Measurements from ENCODE around the gene TIPARP.

DNA sequence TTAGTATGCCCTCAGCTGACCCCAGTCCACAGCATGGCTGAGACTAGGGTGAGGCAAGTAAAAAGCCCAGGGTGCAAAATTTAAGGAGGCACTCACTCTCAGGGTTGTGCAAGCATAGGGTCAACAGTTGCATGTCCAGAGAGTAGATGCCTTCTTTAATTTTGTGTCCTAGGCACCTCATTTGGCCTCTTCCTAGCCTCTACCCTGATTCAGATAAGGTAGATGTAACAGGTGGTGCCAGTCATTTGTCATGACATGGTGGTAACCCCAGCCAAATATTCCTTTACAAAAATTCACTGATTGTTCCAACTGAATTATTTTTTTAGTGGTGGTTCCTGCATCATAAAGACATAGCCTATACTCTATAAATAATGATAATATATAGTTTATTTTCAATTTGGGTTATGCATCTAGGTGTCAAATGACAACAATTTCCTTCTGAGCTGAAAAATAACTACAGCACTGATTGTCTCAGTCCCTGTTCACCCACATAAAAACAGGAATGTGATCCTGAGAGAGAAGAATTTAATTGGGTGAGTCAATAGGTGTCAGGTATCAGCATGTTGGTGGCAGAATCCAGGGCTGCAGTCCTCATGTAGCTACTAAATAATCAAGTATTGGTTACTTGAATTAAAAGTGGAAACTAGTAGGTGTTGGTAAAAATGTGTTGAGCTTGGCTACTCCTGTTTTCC is 44.2 kb upstream of the TIPARP start:
- TF ChIP-seq, protein P1, sequence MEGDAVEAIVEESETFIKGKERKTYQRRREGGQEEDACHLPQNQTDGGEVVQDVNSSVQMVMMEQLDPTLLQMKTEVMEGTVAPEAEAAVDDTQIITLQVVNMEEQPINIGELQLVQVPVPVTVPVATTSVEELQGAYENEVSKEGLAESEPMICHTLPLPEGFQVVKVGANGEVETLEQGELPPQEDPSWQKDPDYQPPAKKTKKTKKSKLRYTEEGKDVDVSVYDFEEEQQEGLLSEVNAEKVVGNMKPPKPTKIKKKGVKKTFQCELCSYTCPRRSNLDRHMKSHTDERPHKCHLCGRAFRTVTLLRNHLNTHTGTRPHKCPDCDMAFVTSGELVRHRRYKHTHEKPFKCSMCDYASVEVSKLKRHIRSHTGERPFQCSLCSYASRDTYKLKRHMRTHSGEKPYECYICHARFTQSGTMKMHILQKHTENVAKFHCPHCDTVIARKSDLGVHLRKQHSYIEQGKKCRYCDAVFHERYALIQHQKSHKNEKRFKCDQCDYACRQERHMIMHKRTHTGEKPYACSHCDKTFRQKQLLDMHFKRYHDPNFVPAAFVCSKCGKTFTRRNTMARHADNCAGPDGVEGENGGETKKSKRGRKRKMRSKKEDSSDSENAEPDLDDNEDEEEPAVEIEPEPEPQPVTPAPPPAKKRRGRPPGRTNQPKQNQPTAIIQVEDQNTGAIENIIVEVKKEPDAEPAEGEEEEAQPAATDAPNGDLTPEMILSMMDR (IDR thresholded peaks at IDR 0.05) = no peak
- TF ChIP-seq EP300 (IDR thresholded peaks at IDR 0.05; ENCODE audit: borderline replicate concordance in 1 of 2, low read depth in 1 of 2, low read length in 1 of 2) (no peak), RCOR1 (IDR thresholded peaks at IDR 0.05; ENCODE audit: low read length) (no peak)
- TF ChIP-seq, protein P2, sequence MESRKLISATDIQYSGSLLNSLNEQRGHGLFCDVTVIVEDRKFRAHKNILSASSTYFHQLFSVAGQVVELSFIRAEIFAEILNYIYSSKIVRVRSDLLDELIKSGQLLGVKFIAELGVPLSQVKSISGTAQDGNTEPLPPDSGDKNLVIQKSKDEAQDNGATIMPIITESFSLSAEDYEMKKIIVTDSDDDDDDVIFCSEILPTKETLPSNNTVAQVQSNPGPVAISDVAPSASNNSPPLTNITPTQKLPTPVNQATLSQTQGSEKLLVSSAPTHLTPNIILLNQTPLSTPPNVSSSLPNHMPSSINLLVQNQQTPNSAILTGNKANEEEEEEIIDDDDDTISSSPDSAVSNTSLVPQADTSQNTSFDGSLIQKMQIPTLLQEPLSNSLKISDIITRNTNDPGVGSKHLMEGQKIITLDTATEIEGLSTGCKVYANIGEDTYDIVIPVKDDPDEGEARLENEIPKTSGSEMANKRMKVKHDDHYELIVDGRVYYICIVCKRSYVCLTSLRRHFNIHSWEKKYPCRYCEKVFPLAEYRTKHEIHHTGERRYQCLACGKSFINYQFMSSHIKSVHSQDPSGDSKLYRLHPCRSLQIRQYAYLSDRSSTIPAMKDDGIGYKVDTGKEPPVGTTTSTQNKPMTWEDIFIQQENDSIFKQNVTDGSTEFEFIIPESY (IDR thresholded peaks at IDR 0.05; ENCODE audit: borderline replicate concordance, low read depth) = no peak
- TF ChIP-seq, protein P3, sequence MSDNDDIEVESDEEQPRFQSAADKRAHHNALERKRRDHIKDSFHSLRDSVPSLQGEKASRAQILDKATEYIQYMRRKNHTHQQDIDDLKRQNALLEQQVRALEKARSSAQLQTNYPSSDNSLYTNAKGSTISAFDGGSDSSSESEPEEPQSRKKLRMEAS (IDR thresholded peaks at IDR 0.05; ENCODE audit: low read depth) = no peak

Measured in SK-N-SH (cell line).